ENCODE measurements around the gene RASSF3. TPM values are rescaled to one million over a fixed set of nuclear protein-coding genes. Genes with fewer than 3 reads are reported as not detected.
"Not testable (repeated sequence)": the region's sequence is repeated elsewhere in the genome, so short reads cannot be mapped to it uniquely, and the experiment has no call there.

Gene RASSF3
- total RNA-seq, 1 donor from 2014 or later, result 29.5 TPM

- DNase-seq (ENCODE audit: extremely low spot score in 2 of 2), result no peak
- Histone ChIP-seq H3K4me3 (no peak overlapping the region), H3K27me3 (no peaks in the 10 kb centered on the region), H3K9me3 (no peaks in the 10 kb centered on the region), H3K4me1 (no peaks in the 10 kb centered on the region), H3K27ac (no peak overlapping the region), H3K36me3 (no peaks in the 10 kb centered on the region)
- intact Hi-C loops (cut with DNase I), result no loop called here
- TF ChIP-seq CTCF (IDR thresholded peaks at IDR 0.05) (no peak), POLR2A (IDR thresholded peaks at IDR 0.05) (no peak), POLR2AphosphoS5 (IDR thresholded peaks at IDR 0.05; ENCODE audit: insufficient read depth in 1 of 2, low read depth in 1 of 2) (no peak)
Measured at GRCh38 chr12:64577046-64577445, 33.2 kb upstream of the RASSF3 start.

GRCh38 chr12:64578566-64578965, 31.7 kb upstream of the RASSF3 start:
- H3K9me3 ChIP-seq, result no peaks in the 10 kb centered on the region
- intact Hi-C loops (cut with DNase I), result no loop called here
- DNase-seq (ENCODE audit: extremely low spot score in 2 of 2), result no peak
- peaks cover 7% of the 10 kb centered on the region for H3K4me1 ChIP-seq
- TF ChIP-seq POLR2A (IDR thresholded peaks at IDR 0.05), result no peak
- TF ChIP-seq CTCF (IDR thresholded peaks at IDR 0.05), result no peak
- H3K36me3 ChIP-seq, result no peaks in the 10 kb centered on the region
- H3K27ac ChIP-seq, result no peak overlapping the region
- H3K4me3 ChIP-seq, result no peak overlapping the region
- no peaks in the 10 kb centered on the region for H3K27me3 ChIP-seq

GRCh38 chr12:64580681-64581080, 29.6 kb upstream of the RASSF3 start:
- TF ChIP-seq CTCF (IDR thresholded peaks at IDR 0.05) (no peak), POLR2AphosphoS5 (IDR thresholded peaks at IDR 0.05; ENCODE audit: insufficient read depth in 1 of 2, low read depth in 1 of 2) (no peak), POLR2A (IDR thresholded peaks at IDR 0.05) (no peak)
- H3K27ac ChIP-seq, result no peak overlapping the region

GRCh38 chr12:64582114-64582513, 28.2 kb upstream of the RASSF3 start:
- no peak for DNase-seq (ENCODE audit: extremely low spot score in 2 of 2)
- intact Hi-C loops (cut with DNase I), result no loop called here
- TF ChIP-seq POLR2A (IDR thresholded peaks at IDR 0.05) (no peak), CTCF (IDR thresholded peaks at IDR 0.05) (no peak), POLR2AphosphoS5 (IDR thresholded peaks at IDR 0.05; ENCODE audit: insufficient read depth in 1 of 2, low read depth in 1 of 2) (no peak)
- no peak overlapping the region for H3K27ac ChIP-seq
- no peaks in the 10 kb centered on the region for H3K36me3 ChIP-seq
- no peak overlapping the region for H3K4me3 ChIP-seq
- H3K27me3 ChIP-seq, result no peaks in the 10 kb centered on the region
- H3K4me1 ChIP-seq, result peaks cover 20% of the 10 kb centered on the region
- no peaks in the 10 kb centered on the region for H3K9me3 ChIP-seq

More at GRCh38 chr12:64580681-64581080, 29.6 kb upstream of the RASSF3 start:
- Histone ChIP-seq H3K27me3 (no peaks in the 10 kb centered on the region), H3K4me1 (peaks cover 20% of the 10 kb centered on the region), H3K36me3 (no peaks in the 10 kb centered on the region), H3K9me3 (no peaks in the 10 kb centered on the region), H3K4me3 (no peak overlapping the region)
- intact Hi-C loops (cut with DNase I), result no loop called here
- DNase-seq (ENCODE audit: extremely low spot score in 2 of 2), result no peak

- Histone ChIP-seq H3K27ac (no peak overlapping the region), H3K9me3 (no peaks in the 10 kb centered on the region), H3K4me1 (peaks cover 20% of the 10 kb centered on the region), H3K36me3 (no peaks in the 10 kb centered on the region), H3K27me3 (no peaks in the 10 kb centered on the region), H3K4me3 (no peak overlapping the region)
- intact Hi-C loops (cut with DNase I), result no loop called here
- DNase-seq (ENCODE audit: extremely low spot score in 2 of 2), result no peak
- no peak for TF ChIP-seq POLR2A (IDR thresholded peaks at IDR 0.05)
- no peak for TF ChIP-seq CTCF (IDR thresholded peaks at IDR 0.05)
- no peak for TF ChIP-seq POLR2AphosphoS5 (IDR thresholded peaks at IDR 0.05; ENCODE audit: insufficient read depth in 1 of 2, low read depth in 1 of 2)
Measured at GRCh38 chr12:64582862-64583261, 27.4 kb upstream of the RASSF3 start.

- H3K4me3 ChIP-seq; DNase-seq (ENCODE audit: extremely low spot score in 2 of 2); H3K36me3 ChIP-seq; intact Hi-C loops (cut with DNase I); H3K9me3 ChIP-seq; H3K27me3 ChIP-seq: not testable (repeated sequence)
- Histone ChIP-seq H3K4me1 (peaks cover 20% of the 10 kb centered on the region), H3K27ac (peak overlapping the region; percentile 1)
Measured at GRCh38 chr12:64583395-64583770, 26.9 kb upstream of the RASSF3 start.
